Fibroblast of the aortic adventitia (primary cell): Measurements from ENCODE around the gene DTNBP1. TPM values are rescaled to one million over a fixed set of nuclear protein-coding genes. Genes with fewer than 3 reads are reported as not detected.
A peak's percentile ranks its signal among the peaks of the same experiment; 100 is the strongest.

Experiments
- DNase-seq: peaks from one replicate; pipeline ENCODE4 v3.0.0-alpha.2; 2010; ENCODE audit warnings: low read depth
- H3K4me3 ChIP-seq: 2 replicates; pipeline ENCODE4 v1.5.1; 2011; ENCODE audit warnings: low read depth, mild to moderate bottlenecking, control low read depth, low read length, moderate library complexity
- CTCF ChIP-seq: IDR thresholded peaks from 2 replicates; pipeline ENCODE4 v1.5.1; 2011; ENCODE audit warnings: mild to moderate bottlenecking, low read length, control low read depth, inconsistent platforms; ENCODE audit not compliant: insufficient read depth
- total RNA-seq: library from RNA; depleted of rRNA; stranded (reverse); fragments of >200 nt; gene quantifications from 2 replicates; pipeline ENCODE4 v1.2.3, GENCODE V29; 2012; ENCODE audit warnings: low replicate concordance

DTNBP1 gene
- total RNA-seq, 1 donor: 5.8 TPM

DNA sequence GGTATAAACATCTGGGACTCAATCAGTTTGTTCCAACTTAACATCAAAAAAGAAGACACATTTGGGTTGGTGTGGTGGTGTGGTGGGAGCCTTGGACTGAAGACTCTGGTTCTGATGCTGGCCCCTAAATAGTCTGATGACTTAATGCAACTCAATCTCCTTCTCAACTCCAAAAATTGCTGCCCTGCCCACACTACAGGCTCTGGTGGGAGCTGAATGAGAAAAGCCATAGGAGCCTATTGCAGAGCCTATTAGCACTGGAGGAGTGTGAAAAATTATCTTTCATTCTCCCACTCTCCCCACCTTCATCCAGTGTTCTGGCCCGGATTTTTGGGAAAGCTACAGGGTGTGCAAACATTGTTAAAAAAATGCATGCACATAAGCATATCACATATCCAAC lies 56.5 kb downstream of the DTNBP1 start:
- no peak for TF ChIP-seq CTCF
- no peak overlapping the region for H3K4me3 ChIP-seq
- DNase-seq: no peak

DNA sequence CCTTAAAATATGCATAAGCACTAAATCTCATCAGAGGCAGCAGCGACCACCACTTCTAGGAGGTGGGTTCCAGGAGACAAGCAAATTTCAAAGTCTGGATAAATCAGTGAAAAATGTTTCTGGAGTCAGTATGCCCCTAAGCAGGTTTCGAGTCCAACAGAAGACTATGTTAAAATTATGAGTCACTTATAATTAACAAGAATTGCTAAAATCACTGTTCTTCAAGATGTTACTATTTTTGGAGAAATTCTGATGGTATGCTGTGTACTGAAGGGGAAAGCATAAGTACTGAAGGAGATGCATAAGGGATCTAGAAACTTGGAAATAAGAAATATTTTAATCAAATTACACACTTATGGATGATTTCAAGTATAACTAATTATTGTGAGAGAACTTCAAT lies 58.0 kb downstream of the DTNBP1 start:
- no peak for TF ChIP-seq CTCF
- H3K4me3 ChIP-seq: no peak overlapping the region
- DNase-seq: no peak

DNA sequence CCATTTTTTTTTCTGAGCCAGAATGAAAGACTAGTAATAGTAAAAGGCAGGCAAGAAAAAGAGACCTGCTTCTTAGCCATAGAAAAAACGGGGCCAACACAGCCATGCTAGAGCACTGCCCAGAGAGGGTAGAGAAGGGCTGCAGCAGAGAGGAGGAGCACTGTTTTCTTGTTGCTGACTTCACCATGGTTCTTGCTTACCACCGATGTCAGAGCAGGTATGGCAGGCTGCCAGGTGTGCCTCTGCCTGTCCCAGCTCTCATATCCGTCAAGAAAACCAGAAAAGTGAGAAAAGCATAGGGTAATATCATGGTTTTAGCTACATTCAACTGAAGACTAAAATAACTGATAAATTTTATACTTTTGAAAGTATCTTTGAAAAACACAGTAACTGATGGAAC lies 60.7 kb downstream of the DTNBP1 start:
- no peak overlapping the region for H3K4me3 ChIP-seq
- no peak for TF ChIP-seq CTCF
- DNase-seq: no peak

DNA sequence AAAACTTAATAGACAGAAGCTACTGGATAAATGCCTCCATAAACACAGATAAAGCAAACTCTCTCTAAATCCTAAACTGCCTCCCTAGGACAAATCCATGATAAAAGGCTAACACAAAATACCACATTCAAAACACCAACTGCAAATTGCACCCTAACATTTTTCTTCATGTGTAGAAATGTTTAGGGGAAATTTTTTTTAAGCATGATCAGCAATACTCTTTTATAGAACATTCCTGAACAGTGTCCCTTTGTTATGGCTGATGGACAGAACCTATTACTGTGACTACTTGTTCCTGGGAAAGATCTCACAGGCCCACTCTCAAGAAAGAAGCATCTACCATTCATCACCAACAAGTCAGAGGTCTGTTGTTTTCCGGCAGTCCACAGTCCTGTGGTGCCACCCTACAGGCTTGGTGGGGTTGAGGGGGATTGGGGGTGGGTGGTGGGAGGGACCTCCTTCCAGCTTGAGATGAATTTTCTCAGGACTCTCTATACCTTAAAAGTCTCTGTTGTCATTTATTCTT lies 64.5 kb downstream of the DTNBP1 start:
- H3K4me3 ChIP-seq: no peak overlapping the region
- no peak for DNase-seq
- TF ChIP-seq CTCF: no peak

GRCh38 chr6:15596186-15596896 lies 66.5 kb downstream of the DTNBP1 start:
- no peak for DNase-seq
- TF ChIP-seq CTCF: no peak
- no peak overlapping the region for H3K4me3 ChIP-seq

- H3K4me3 ChIP-seq: no peak overlapping the region
- TF ChIP-seq CTCF: no peak
- DNase-seq: peak; percentile 12
Observed at GRCh38 chr6:15595461-15596173, 67.2 kb downstream of the DTNBP1 start.
